Endothelial cell of umbilical vein (primary cell): ENCODE measurements around the gene SLC25A22. TPM values are rescaled to one million over a fixed set of nuclear protein-coding genes. Genes with fewer than 3 reads are reported as not detected.

Experiments
- BruUV-seq: library from RNA; stranded (reverse); fragments of 400-500 nt; replicated peaks from 2 replicates; lab custom pipeline; 2021; lab: Mats Ljungman, UMichigan
- CTCF ChIA-PET: fragments of 300-600, 350-600 bp; sonication (Branson Sonifier 250); formaldehyde crosslinking; loops from one replicate; lab custom pipeline; 2021; ENCODE audit warnings: antibody characterized with exemption, inconsistent platforms; lab: Charles Lee
- POLR2A ChIA-PET: fragments of 300-600, 350-600 bp; sonication (Branson Sonifier 250); formaldehyde crosslinking; loops from one replicate; lab custom pipeline; 2021; ENCODE audit warnings: antibody characterized with exemption, inconsistent platforms; lab: Charles Lee
- DNase-seq: peaks from one replicate; pipeline ENCODE4 v3.0.0-alpha.2; 2011; ENCODE audit warnings: low read depth, low spot score
- FAIRE-seq: peaks from 2 replicates; lab custom pipeline; 2011; peaks lifted over from hg19 to GRCh38; lab: Jason Lieb, UNC
- H2AFZ ChIP-seq: 2 replicates; pipeline ENCODE4 v1.6.0; 2012; ENCODE audit warnings: low read depth, low read length, control low read depth, inconsistent platforms
- H3K27ac ChIP-seq: 2 replicates; pipeline ENCODE4 v1.5.1; 2011; ENCODE audit warnings: low read depth, mild to moderate bottlenecking, control low read depth, low read length, moderate library complexity; ENCODE audit not compliant: insufficient read depth
- H3K27me3 ChIP-seq, 2 experiments: 2 replicates each; pipeline versions ENCODE4 v1.6.0 to v1.6.1; 2011; ENCODE audit warnings: low read length in 2 of 2, mixed read lengths in 1 of 2; ENCODE audit not compliant: control insufficient read depth in 2 of 2, insufficient read depth in 2 of 2
- H3K36me3 ChIP-seq, 2 experiments: 2 replicates in 1 of 2; 3 replicates in 1 of 2; pipeline ENCODE4 v1.5.1; 2011; ENCODE audit warnings: low read length in 2 of 2, mild to moderate bottlenecking in 1 of 2, moderate library complexity in 1 of 2; ENCODE audit not compliant: control insufficient read depth in 2 of 2, insufficient read depth in 2 of 2; ENCODE audit errors: extremely low read depth in 1 of 2
- H3K4me1 ChIP-seq: 3 replicates; pipeline ENCODE4 v1.5.1; 2011; ENCODE audit warnings: mild to moderate bottlenecking, low read length; ENCODE audit not compliant: control insufficient read depth, insufficient read depth; ENCODE audit errors: extremely low read depth
- H3K4me2 ChIP-seq: 2 replicates; pipeline ENCODE4 v1.6.1; 2011; ENCODE audit warnings: low read length, control low read depth, mixed read lengths; ENCODE audit not compliant: insufficient read depth
- H3K4me3 ChIP-seq, 3 experiments: fragments of 200-600 bp in 1 of 3; sonication (generic), shearing (Covaris generic) in 1 of 3; replicated peaks in 1 of 3; 2 replicates each; pipeline ENCODE4 v1.5.1; 2011 to 2016; ENCODE audit warnings: control low read depth in 3 of 3, low read length in 3 of 3, mild to moderate bottlenecking in 2 of 3, inconsistent platforms in 1 of 3, low read depth in 1 of 3, moderate library complexity in 1 of 3; ENCODE audit not compliant: insufficient read depth in 1 of 3
- H3K79me2 ChIP-seq: 2 replicates; pipeline ENCODE4 v1.6.0; 2012; ENCODE audit warnings: low read length, inconsistent platforms; ENCODE audit not compliant: control insufficient read depth, insufficient read depth
- H3K9ac ChIP-seq: replicated peaks from 2 replicates; pipeline ENCODE3; 2011; ENCODE audit warnings: low read length, control low read depth; ENCODE audit not compliant: insufficient read depth; ENCODE audit errors: extremely low read depth
- H3K9me1 ChIP-seq: replicated peaks from 3 replicates; pipeline ENCODE4 v1.6.0; 2011; ENCODE audit warnings: mild to moderate bottlenecking, low read length; ENCODE audit not compliant: control insufficient read depth, insufficient read depth; ENCODE audit errors: extremely low read depth
- H3K9me3 ChIP-seq: replicated peaks from 2 replicates; pipeline ENCODE4 v1.5.1; 2012; ENCODE audit warnings: low read length, inconsistent platforms; ENCODE audit not compliant: control insufficient read depth, insufficient read depth
- H4K20me1 ChIP-seq: replicated peaks from 2 replicates; pipeline ENCODE3; 2011; ENCODE audit warnings: mild to moderate bottlenecking, low read length; ENCODE audit not compliant: control insufficient read depth, insufficient read depth; ENCODE audit errors: extremely low read depth
- CTCF ChIP-seq, 2 donors: IDR thresholded peaks; 1 replicate in 1 of 2; 2 replicates in 1 of 2; pipeline ENCODE4 v1.5.1; 2011; ENCODE audit warnings: low read length in 2 of 2, mild to moderate bottlenecking in 2 of 2, moderate library complexity in 2 of 2, control low read depth in 1 of 2, inconsistent platforms in 1 of 2, low read depth in 1 of 2; ENCODE audit not compliant: insufficient read depth in 1 of 2; ENCODE audit errors: extremely low read depth in 1 of 2
- EZH2 ChIP-seq: IDR thresholded peaks from 2 replicates; pipeline ENCODE4 v1.6.1; 2012; ENCODE audit warnings: borderline replicate concordance, low read depth, mild to moderate bottlenecking, moderate library complexity, low read length, inconsistent platforms; ENCODE audit not compliant: severe bottlenecking
- FOS ChIP-seq: IDR thresholded peaks from 2 replicates; pipeline ENCODE4 v1.6.1; 2011; ENCODE audit warnings: mild to moderate bottlenecking, low read length, moderate library complexity, borderline replicate concordance; ENCODE audit not compliant: insufficient read depth
- JUN ChIP-seq: IDR thresholded peaks from 2 replicates; pipeline ENCODE4 v1.6.1; 2011; ENCODE audit warnings: borderline replicate concordance, low read depth; ENCODE audit not compliant: insufficient read length, insufficient read depth
- MAX ChIP-seq: IDR thresholded peaks from 2 replicates; pipeline ENCODE4 v1.6.1; 2011; ENCODE audit not compliant: insufficient read depth, insufficient read length
- POLR2A ChIP-seq: IDR thresholded peaks from 2 replicates; pipeline ENCODE4 v1.6.1; 2012; ENCODE audit warnings: low read depth, mild to moderate bottlenecking, control low read depth, low read length
- POLR2AphosphoS5 ChIP-seq: IDR thresholded peaks from 2 replicates; pipeline ENCODE4 v1.6.1; 2012; ENCODE audit warnings: low read depth, mild to moderate bottlenecking, control low read depth, low read length, moderate library complexity; ENCODE audit not compliant: insufficient read depth
- dilution Hi-C: fragments of 300-500 bp; cut with MboI; formaldehyde crosslinking; loops from one replicate; pipeline ENCODE4 v1.15.0; 2019; ENCODE audit warnings: low sequenced_read_pairs; ENCODE audit not compliant: extremely low pct_ligation_motif_present
- intact Hi-C: fragments of 100-400 bp; cut with micrococcal nuclease; formaldehyde crosslinking; loops from one replicate; pipeline ENCODE4 v1.10.0; 2022
- polyA plus RNA-seq, 4 experiments: library from polyadenylated mRNA; depleted of rRNA in 3 of 4; stranded (reverse) in 3 of 4; unstranded in 1 of 4; fragments of >200 nt; gene quantifications; 2 replicates each; pipeline versions ENCODE4 v1.2.1 to v1.2.3, GENCODE V29; 2011 to 2012; ENCODE audit warnings: missing spikeins in 1 of 4
- total RNA-seq: library from RNA; stranded (reverse); gene quantifications from 2 replicates; pipeline ENCODE4 v1.2.3, GENCODE V29; 2021

SLC25A22 gene
- total and polyA plus RNA-seq, 2 donors (not counting 3 experiments of a cell fraction or from before 2014, with no cell fraction given): 24.5 to 24.9 TPM

GRCh38 chr11:818396-819128 is 20.5 kb upstream of the SLC25A22 start, which contains the start of gene PNPLA2:
TSS of gene PNPLA2 (plus strand) at chr11:818914. CDS start at chr11:819719, 805 bp downstream.
- ChIA-PET POLR2A (interaction anchor here (0.6 to 3.3 kb wide), 10 partner anchors 9 to 263 kb away, joined by 3 to 23 read pairs (median 11); partner anchors contain the start of genes CEND1, GATD1, RPLP2 and TSPAN4), CTCF (interaction anchor here (1.1 to 2.7 kb wide), 4 partner anchors 8 to 16 kb away, joined by 3 to 11 read pairs (median 8); partner anchors contain the start of gene RPLP2)
- intact Hi-C loops (loop anchor here (1.0 to 2.0 kb wide), 3 partner anchors 9 to 16 kb away; partner anchors contain the start of gene RPLP2), dilution Hi-C loops (no loop called here)
- Histone ChIP-seq H3K4me1 (peaks cover 20% of the 10 kb centered on the region), H3K36me3 (peaks cover 0 to 10% of the 10 kb centered on the region in 2 experiments), H3K9ac (peak within 1 kb of the TSS; percentile 94), H3K9me1 (no peaks in the 10 kb centered on the region), H3K4me2 (peak within 1 kb of the TSS; percentile 70), H2AFZ (peak within 1 kb of the TSS; percentile 93), H3K4me3 (peak within 1 kb of the TSS; percentile 66 to 79 (median 77)), H3K79me2 (peaks cover 19% of the 10 kb centered on the region), H4K20me1 (no peaks in the 10 kb centered on the region), H3K27me3 (no peaks in the 10 kb centered on the region), H3K27ac (peak within 1 kb of the TSS; percentile 89), H3K9me3 (no peaks in the 10 kb centered on the region)
- DNase-seq (no peak), FAIRE-seq (no peak)
- no TSS peak for BruUV-seq
- no peak for TF ChIP-seq POLR2A
- TF ChIP-seq MAX: no peak
- no peak for TF ChIP-seq CTCF (IDR thresholded peaks at IDR 0.05; ENCODE audit: extremely low read depth in 1 of 2, insufficient read depth in 1 of 2, low read depth in 1 of 2, low read length in 2 of 2)

GRCh38 chr11:816433-816779 is 18.3 kb upstream of the SLC25A22 start:
- Histone ChIP-seq H3K9me1 (no peaks in the 10 kb centered on the region), H3K9ac (no peak overlapping the region), H3K4me2 (no peak overlapping the region), H3K27ac (no peak overlapping the region), H4K20me1 (no peaks in the 10 kb centered on the region), H2AFZ (no peak overlapping the region), H3K36me3 (peaks cover 3 to 24% of the 10 kb centered on the region in 2 experiments), H3K9me3 (no peaks in the 10 kb centered on the region), H3K4me3 (no peak overlapping the region), H3K4me1 (peaks cover 23% of the 10 kb centered on the region), H3K27me3 (no peaks in the 10 kb centered on the region), H3K79me2 (peaks cover 24% of the 10 kb centered on the region)
- dilution Hi-C loops: no loop called here
- no TSS peak for BruUV-seq
- intact Hi-C loops: no loop called here
- TF ChIP-seq JUN (no peak), POLR2AphosphoS5 (no peak), EZH2 (no peak), FOS (no peak), MAX (no peak)
- POLR2A ChIA-PET: interaction anchor here (0.7 kb wide), 1 partner anchor 151 kb away, joined by 4 read pairs; no protein-coding TSS in a partner anchor
- FAIRE-seq: no peak
- CTCF ChIA-PET: no interaction called here
- DNase-seq: no peak
